ENCODE results near the gene FKBP11.

GRCh38 chr12:48881686-48882314, 43.5 kb downstream of the FKBP11 start:
- TF ChIP-seq EZH2phosphoT487 (IDR thresholded peaks at IDR 0.05; ENCODE audit: insufficient read depth, low read depth): no peak
- TF ChIP-seq EZH2 (IDR thresholded peaks at IDR 0.05; ENCODE audit: insufficient read depth, poor library complexity, severe bottlenecking): no peak
